HepG2 (cell line): ENCODE measurements around the gene ZNF653. TPM values are rescaled to one million over a fixed set of nuclear protein-coding genes. Genes with fewer than 3 reads are reported as not detected.
A peak's percentile ranks its signal among the peaks of the same experiment; 100 is the strongest.

ENCODE experiments used
- CHCHD3 ChIP-seq: sonication (generic); formaldehyde crosslinking; IDR thresholded peaks from 2 replicates; pipeline ENCODE4 v1.8.0; 2022; ENCODE audit warnings: mild to moderate bottlenecking, missing genetic modification reagents, moderate library complexity
- ETS1 ChIP-seq: sonication (generic); formaldehyde crosslinking; IDR thresholded peaks from 2 replicates; pipeline ENCODE4 v1.4.0; 2020; ENCODE audit warnings: missing genetic modification reagents
- HMG20A ChIP-seq: IDR thresholded peaks from 2 replicates; pipeline ENCODE4 v1.6.1; 2016; ENCODE audit warnings: borderline replicate concordance
- MTF2 ChIP-seq: sonication (generic); formaldehyde crosslinking; IDR thresholded peaks from 2 replicates; pipeline ENCODE4 v1.5.0; 2020; ENCODE audit warnings: missing genetic modification reagents, borderline replicate concordance
- NONO ChIP-seq, 2 experiments: fragments of 450-650 bp in 1 of 2; sonication (generic) in 1 of 2; formaldehyde crosslinking in 1 of 2; IDR thresholded peaks in 1 of 2; conservative IDR thresholded peaks in 1 of 2; 2 replicates each; pipeline versions ENCODE4 v1.6.1 to v1.8.0; 2017 to 2022; ENCODE audit warnings: mild to moderate bottlenecking in 1 of 2, missing genetic modification reagents in 1 of 2, moderate library complexity in 1 of 2
- NPAS2 ChIP-seq: sonication (generic); formaldehyde crosslinking; IDR thresholded peaks from 2 replicates; pipeline ENCODE4 v1.8.0; 2022; ENCODE audit warnings: mild to moderate bottlenecking, missing genetic modification reagents, borderline replicate concordance
- SRSF9 ChIP-seq: fragments of 200-400 bp; formaldehyde crosslinking; IDR thresholded peaks from 2 replicates; pipeline ENCODE4 v1.6.1; 2018; ENCODE audit warnings: borderline replicate concordance, mild to moderate bottlenecking, low read depth, low read length; ENCODE audit not compliant: insufficient read depth, poor library complexity, severe bottlenecking
- TARDBP ChIP-seq: sonication (generic); formaldehyde crosslinking; IDR thresholded peaks from 2 replicates; pipeline ENCODE4 v1.8.0; 2022; ENCODE audit warnings: mild to moderate bottlenecking, missing genetic modification reagents
- ZMAT3 ChIP-seq: sonication (generic); formaldehyde crosslinking; conservative IDR thresholded peaks from 2 replicates; pipeline ENCODE4 v1.7.0; 2021; ENCODE audit warnings: missing genetic modification reagents
- ZNF292 ChIP-seq: sonication (generic); formaldehyde crosslinking; IDR thresholded peaks from 2 replicates; pipeline ENCODE4 v1.8.1; 2022; ENCODE audit warnings: mild to moderate bottlenecking, low read depth, missing genetic modification reagents, borderline replicate concordance
- ZNF552 ChIP-seq: sonication (generic); formaldehyde crosslinking; IDR thresholded peaks from 2 replicates; pipeline ENCODE4 v1.9.0; 2022; ENCODE audit warnings: missing genetic modification reagents, mild to moderate bottlenecking, borderline replicate concordance
- ZNF670 ChIP-seq: sonication (generic); formaldehyde crosslinking; IDR thresholded peaks from 2 replicates; pipeline ENCODE4 v1.8.0; 2022; ENCODE audit warnings: mild to moderate bottlenecking, missing genetic modification reagents, borderline replicate concordance
- polyA plus RNA-seq, 8 experiments: library from polyadenylated mRNA; depleted of rRNA in 3 of 8; stranded (reverse) in 7 of 8; unstranded in 1 of 8; fragments of >200 nt; fragmentation: Illumina TruSeq in 4 of 8; extraction: Trizol in 4 of 8; gene quantifications; 2 replicates each; pipeline versions ENCODE4 v1.2.1 to v1.2.3, GENCODE V29; 2011 to 2016; ENCODE audit warnings: low read depth in 4 of 8, missing spikeins in 1 of 8, mixed read lengths in 1 of 8; ENCODE audit not compliant: insufficient read depth in 1 of 8
- total RNA-seq, 5 experiments: library from RNA; depleted of rRNA; stranded (reverse); fragments of >200 nt; fragmentation: Illumina TruSeq; extraction: Trizol; gene quantifications; 2 replicates each; pipeline ENCODE4 v1.2.3, GENCODE V29; 2016; ENCODE audit warnings: low read depth in 1 of 5
- TF ChIP-seq, protein P1 (sequence below): IDR thresholded peaks from 2 replicates; pipeline ENCODE4 v1.4.0; 2020; ENCODE audit warnings: mild to moderate bottlenecking, missing genetic modification reagents
- TF ChIP-seq, protein P2 (sequence below): sonication (generic); formaldehyde crosslinking; conservative IDR thresholded peaks from 2 replicates; pipeline ENCODE4 v1.4.0; 2020; ENCODE audit warnings: missing genetic modification reagents
- TF ChIP-seq, protein P3 (sequence below): sonication (generic); formaldehyde crosslinking; IDR thresholded peaks from 2 replicates; pipeline ENCODE4 v1.8.0; 2022; ENCODE audit warnings: mild to moderate bottlenecking, missing genetic modification reagents, moderate library complexity
- TF ChIP-seq, protein P4 (sequence below): sonication (generic); formaldehyde crosslinking; IDR thresholded peaks from 2 replicates; pipeline ENCODE4 v1.5.1; 2020; ENCODE audit warnings: mild to moderate bottlenecking, missing genetic modification reagents

ZNF653 gene
- total and polyA plus RNA-seq, 2 of the 13 experiments (the other 11 are each of a cell fraction or from before 2014, with no cell fraction given) = 4.7 to 7.1 TPM

DNA sequence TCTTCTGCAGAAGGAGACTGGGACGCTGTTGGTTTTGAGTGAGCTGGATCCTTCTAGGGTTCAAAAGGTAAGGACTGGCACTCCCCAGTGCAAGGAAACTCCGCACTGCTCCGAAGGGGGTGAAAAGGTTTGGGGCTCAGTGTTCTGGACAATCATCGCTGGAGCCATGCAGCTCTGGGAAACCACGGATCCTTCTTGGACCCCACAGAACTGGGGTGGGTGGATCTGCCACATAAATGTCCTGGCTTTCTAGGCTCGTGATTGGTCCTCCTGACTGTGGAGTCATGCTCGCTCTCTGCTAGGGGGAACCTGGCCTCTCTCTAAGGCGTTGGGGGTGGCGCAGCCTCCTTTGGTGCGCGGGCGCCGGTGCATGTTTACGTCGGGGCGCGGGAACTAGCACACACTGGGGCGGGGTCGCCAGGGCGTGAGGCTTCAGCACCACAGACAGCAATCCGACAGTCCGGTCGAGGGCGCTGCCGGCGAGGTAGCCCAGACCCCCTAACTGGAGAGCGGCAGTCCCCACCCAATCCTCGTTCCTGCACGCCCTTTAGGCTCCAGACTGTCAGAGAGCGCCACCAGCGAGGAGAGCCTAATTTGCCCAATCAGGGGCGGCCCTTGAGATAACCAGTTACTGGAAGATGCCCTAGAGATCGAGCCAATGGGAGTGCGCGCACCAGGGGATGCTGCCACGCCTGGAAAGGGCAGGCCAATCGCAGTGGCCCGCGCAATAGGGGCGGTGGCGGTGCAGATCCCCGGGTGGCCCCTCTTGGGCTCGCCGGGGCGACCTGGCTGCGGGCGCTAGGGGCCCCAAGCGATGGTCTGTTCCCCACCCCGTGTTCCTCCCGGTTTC, 23.9 kb downstream of the ZNF653 start (continued):
- TF ChIP-seq, protein P1, sequence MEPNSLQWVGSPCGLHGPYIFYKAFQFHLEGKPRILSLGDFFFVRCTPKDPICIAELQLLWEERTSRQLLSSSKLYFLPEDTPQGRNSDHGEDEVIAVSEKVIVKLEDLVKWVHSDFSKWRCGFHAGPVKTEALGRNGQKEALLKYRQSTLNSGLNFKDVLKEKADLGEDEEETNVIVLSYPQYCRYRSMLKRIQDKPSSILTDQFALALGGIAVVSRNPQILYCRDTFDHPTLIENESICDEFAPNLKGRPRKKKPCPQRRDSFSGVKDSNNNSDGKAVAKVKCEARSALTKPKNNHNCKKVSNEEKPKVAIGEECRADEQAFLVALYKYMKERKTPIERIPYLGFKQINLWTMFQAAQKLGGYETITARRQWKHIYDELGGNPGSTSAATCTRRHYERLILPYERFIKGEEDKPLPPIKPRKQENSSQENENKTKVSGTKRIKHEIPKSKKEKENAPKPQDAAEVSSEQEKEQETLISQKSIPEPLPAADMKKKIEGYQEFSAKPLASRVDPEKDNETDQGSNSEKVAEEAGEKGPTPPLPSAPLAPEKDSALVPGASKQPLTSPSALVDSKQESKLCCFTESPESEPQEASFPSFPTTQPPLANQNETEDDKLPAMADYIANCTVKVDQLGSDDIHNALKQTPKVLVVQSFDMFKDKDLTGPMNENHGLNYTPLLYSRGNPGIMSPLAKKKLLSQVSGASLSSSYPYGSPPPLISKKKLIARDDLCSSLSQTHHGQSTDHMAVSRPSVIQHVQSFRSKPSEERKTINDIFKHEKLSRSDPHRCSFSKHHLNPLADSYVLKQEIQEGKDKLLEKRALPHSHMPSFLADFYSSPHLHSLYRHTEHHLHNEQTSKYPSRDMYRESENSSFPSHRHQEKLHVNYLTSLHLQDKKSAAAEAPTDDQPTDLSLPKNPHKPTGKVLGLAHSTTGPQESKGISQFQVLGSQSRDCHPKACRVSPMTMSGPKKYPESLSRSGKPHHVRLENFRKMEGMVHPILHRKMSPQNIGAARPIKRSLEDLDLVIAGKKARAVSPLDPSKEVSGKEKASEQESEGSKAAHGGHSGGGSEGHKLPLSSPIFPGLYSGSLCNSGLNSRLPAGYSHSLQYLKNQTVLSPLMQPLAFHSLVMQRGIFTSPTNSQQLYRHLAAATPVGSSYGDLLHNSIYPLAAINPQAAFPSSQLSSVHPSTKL (CRISPR knock-in tag) = no peak
- TF ChIP-seq NONO (IDR thresholded peaks at IDR 0.05) (no peak), NONO (CRISPR knock-in tag; conservative IDR thresholded peaks at IDR 0.05) (no peak), NPAS2 (CRISPR knock-in tag) (no peak), ZNF670 (CRISPR knock-in tag) (peak; percentile 55; the same call in 1 of the 2 replicates), CHCHD3 (CRISPR knock-in tag) (0 out of 2 replicates have a peak, but pooled peaks have one; percentile 38), ZNF292 (CRISPR knock-in tag) (no peak), TARDBP (CRISPR knock-in tag) (no peak), HMG20A (CRISPR knock-in tag) (no peak), ETS1 (CRISPR knock-in tag) (no peak), SRSF9 (no peak), ZMAT3 (CRISPR knock-in tag) (no peak), ZNF552 (no peak), MTF2 (CRISPR knock-in tag) (peak; percentile 11; the same call in 1 of the 2 replicates)
- TF ChIP-seq, protein P2, sequence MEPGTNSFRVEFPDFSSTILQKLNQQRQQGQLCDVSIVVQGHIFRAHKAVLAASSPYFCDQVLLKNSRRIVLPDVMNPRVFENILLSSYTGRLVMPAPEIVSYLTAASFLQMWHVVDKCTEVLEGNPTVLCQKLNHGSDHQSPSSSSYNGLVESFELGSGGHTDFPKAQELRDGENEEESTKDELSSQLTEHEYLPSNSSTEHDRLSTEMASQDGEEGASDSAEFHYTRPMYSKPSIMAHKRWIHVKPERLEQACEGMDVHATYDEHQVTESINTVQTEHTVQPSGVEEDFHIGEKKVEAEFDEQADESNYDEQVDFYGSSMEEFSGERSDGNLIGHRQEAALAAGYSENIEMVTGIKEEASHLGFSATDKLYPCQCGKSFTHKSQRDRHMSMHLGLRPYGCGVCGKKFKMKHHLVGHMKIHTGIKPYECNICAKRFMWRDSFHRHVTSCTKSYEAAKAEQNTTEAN (CRISPR knock-in tag) = no peak
- TF ChIP-seq, protein P3, sequence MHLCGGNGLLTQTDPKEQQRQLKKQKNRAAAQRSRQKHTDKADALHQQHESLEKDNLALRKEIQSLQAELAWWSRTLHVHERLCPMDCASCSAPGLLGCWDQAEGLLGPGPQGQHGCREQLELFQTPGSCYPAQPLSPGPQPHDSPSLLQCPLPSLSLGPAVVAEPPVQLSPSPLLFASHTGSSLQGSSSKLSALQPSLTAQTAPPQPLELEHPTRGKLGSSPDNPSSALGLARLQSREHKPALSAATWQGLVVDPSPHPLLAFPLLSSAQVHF (CRISPR knock-in tag) = no peak
- TF ChIP-seq, protein P4, sequence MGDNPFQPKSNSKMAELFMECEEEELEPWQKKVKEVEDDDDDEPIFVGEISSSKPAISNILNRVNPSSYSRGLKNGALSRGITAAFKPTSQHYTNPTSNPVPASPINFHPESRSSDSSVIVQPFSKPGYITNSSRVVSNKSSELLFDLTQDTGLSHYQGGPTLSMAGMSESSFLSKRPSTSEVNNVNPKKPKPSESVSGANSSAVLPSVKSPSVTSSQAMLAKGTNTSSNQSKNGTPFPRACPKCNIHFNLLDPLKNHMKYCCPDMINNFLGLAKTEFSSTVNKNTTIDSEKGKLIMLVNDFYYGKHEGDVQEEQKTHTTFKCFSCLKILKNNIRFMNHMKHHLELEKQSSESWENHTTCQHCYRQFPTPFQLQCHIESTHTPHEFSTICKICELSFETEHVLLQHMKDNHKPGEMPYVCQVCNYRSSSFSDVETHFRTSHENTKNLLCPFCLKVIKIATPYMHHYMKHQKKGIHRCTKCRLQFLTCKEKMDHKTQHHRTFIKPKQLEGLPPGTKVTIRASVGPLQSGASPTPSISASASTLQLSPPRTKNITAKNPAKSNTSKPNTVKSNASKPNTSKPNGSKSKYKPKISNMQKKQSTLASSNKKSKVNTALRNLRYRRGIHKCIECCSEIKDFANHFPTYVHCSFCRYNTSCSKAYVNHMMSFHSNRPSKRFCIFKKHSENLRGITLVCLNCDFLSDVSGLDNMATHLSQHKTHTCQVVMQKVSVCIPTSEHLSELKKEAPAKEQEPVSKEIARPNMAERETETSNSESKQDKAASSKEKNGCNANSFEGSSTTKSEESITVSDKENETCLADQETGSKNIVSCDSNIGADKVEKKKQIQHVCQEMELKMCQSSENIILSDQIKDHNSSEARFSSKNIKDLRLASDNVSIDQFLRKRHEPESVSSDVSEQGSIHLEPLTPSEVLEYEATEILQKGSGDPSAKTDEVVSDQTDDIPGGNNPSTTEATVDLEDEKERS = no peak
